Neural crest cell (in vitro differentiated cells): Measurements from ENCODE around the gene SLC39A11. TPM values are rescaled to one million over a fixed set of nuclear protein-coding genes. Genes with fewer than 3 reads are reported as not detected.
A peak's percentile ranks its signal among the peaks of the same experiment; 100 is the strongest.

Experiments used
- DNase-seq: peaks from one replicate; pipeline ENCODE4 v3.0.0; 2021; ENCODE audit warnings: low read depth, mixed read lengths, low spot score
- H3K27ac Mint-ChIP-seq: one replicate; pipeline ENCODE4 v1.8.0; 2021; ENCODE audit warnings: mild to moderate bottlenecking, mixed read lengths; ENCODE audit not compliant: unreplicated experiment
- H3K27me3 Mint-ChIP-seq: 2 replicates; pipeline ENCODE4 v1.8.0; 2021; ENCODE audit warnings: low read depth, mild to moderate bottlenecking, mixed read lengths
- H3K36me3 Mint-ChIP-seq: 2 replicates; pipeline ENCODE4 v1.8.0; 2021; ENCODE audit warnings: low read depth, mild to moderate bottlenecking, mixed read lengths
- H3K4me1 Mint-ChIP-seq: 2 replicates; pipeline ENCODE4 v1.8.0; 2021; ENCODE audit warnings: mixed read lengths
- H3K4me3 Mint-ChIP-seq: one replicate; pipeline ENCODE4 v1.8.0; 2021; ENCODE audit warnings: mild to moderate bottlenecking, mixed read lengths
- H3K9me3 Mint-ChIP-seq: 2 replicates; pipeline ENCODE4 v1.8.0; 2021; ENCODE audit warnings: mixed read lengths
- total RNA-seq: library from RNA; stranded (reverse); gene quantifications from 2 replicates; pipeline ENCODE4 v1.2.1, GENCODE V29; 2021
- TF ChIP-seq, protein P1 (sequence below): fragments of 200-600 bp; sonication (generic); conservative IDR thresholded peaks from 2 replicates; pipeline ENCODE4 v1.5.0; 2021; ENCODE audit warnings: antibody characterized with exemption, mild to moderate bottlenecking

Gene SLC39A11
- total RNA-seq, 1 donor from 2014 or later, result 11.3 TPM

DNA sequence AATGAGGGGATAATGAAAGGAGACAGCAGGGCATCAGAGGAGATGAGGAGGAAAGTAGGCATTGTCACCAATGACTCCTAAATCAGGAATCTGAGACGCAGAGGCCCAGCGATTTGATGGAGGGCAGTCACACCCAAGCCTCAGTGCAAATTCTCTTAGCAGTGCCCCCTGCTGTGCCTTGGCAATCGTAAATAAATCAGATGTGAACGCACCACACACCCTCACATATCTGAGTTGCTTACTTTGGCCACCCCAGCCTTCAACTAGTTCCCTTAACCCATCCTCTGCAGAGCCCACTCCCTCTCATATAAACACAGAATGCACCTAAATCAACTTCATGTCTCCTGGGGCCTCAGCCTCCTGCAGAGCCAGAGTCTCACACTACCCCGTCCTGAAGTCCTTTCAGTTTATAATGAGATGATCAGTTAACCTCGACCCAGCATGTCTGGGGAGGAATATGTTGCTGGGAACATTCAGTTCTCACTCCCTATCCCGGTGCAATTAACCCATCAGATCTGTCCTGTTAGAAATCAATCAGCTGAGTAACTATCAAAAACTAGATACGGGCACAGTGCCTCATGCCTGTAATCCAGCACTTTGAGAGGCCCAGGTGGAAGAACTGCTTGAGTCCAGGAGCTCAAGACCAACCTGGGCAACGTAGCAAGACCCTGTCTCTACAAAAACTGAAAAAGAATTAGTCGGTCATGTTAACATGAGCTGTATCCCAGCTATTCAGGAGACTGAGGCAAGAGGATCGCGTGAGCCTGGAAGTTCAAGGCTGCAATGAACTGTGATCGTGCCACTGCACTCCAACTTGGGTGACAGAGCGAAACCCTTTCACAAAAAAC, 78.4 kb downstream of the SLC39A11 start:
- peaks cover 4% of the 10 kb centered on the region for H3K9me3 Mint-ChIP-seq
- peak overlapping the region; percentile 95 for H3K27ac Mint-ChIP-seq
- H3K36me3 Mint-ChIP-seq, result no peaks in the 10 kb centered on the region
- peaks cover 5% of the 10 kb centered on the region for H3K4me1 Mint-ChIP-seq
- no peak overlapping the region for H3K4me3 Mint-ChIP-seq
- H3K27me3 Mint-ChIP-seq, result no peaks in the 10 kb centered on the region
- TF ChIP-seq, protein P1, sequence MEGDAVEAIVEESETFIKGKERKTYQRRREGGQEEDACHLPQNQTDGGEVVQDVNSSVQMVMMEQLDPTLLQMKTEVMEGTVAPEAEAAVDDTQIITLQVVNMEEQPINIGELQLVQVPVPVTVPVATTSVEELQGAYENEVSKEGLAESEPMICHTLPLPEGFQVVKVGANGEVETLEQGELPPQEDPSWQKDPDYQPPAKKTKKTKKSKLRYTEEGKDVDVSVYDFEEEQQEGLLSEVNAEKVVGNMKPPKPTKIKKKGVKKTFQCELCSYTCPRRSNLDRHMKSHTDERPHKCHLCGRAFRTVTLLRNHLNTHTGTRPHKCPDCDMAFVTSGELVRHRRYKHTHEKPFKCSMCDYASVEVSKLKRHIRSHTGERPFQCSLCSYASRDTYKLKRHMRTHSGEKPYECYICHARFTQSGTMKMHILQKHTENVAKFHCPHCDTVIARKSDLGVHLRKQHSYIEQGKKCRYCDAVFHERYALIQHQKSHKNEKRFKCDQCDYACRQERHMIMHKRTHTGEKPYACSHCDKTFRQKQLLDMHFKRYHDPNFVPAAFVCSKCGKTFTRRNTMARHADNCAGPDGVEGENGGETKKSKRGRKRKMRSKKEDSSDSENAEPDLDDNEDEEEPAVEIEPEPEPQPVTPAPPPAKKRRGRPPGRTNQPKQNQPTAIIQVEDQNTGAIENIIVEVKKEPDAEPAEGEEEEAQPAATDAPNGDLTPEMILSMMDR, result no peak
- no peak for DNase-seq

DNA sequence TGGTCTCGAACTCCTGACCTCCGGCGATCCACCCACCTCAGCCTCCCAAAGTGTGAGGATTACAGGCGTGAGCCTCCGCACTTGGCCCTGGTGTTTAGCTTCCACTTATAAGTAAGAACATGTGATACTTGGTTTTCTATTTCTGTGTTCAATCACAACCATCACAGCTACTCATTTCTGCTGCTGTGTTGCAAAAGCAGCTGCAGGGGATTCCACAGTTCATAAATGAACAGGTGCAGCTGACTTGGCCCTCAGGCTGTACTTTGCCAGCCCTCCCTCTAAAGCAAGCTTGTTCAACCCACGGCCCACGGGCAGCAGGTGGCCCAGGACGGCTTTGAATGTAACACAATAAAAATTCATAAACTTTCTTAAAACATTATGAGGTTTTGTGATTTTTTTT, 79.2 kb downstream of the SLC39A11 start:
- no peaks in the 10 kb centered on the region for H3K9me3 Mint-ChIP-seq

DNA sequence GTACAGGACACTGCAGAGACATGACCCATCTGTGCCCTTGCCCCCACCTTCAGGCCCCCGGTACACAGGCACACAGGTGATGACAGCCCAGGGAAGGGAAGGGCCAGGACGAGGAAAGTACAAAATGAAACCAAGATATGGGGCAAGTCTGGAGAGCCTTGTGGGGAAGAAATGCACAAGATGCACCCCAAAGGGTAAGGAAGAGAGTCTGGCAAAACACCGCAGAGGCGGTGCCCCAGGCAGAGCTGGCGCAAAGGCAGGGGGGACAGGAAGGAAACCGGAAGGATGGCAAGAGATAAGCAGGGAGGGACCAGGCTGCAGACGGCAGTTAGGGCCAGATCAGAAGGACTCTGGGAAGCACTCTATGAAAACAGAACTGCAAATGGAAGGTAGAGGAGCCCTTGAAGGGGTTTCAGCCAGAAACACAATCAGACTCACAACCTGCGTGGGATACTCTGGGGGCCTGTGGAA, 81.4 kb downstream of the SLC39A11 start:
- no peak for DNase-seq
- Mint-ChIP-seq H3K36me3 (no peaks in the 10 kb centered on the region), H3K4me1 (peaks cover 5% of the 10 kb centered on the region), H3K27ac (no peak overlapping the region), H3K4me3 (no peak overlapping the region), H3K9me3 (no peaks in the 10 kb centered on the region), H3K27me3 (no peaks in the 10 kb centered on the region)
- TF ChIP-seq, protein P1, result no peak

More for the DNA sequence above, 79.2 kb downstream of the SLC39A11 start:
- peak overlapping the region; percentile 95 for H3K27ac Mint-ChIP-seq
- H3K27me3 Mint-ChIP-seq, result no peaks in the 10 kb centered on the region
- TF ChIP-seq, protein P1, result no peak
- no peak overlapping the region for H3K4me3 Mint-ChIP-seq
- no peak for DNase-seq
- peaks cover 5% of the 10 kb centered on the region for H3K4me1 Mint-ChIP-seq
- H3K36me3 Mint-ChIP-seq, result no peaks in the 10 kb centered on the region

DNA sequence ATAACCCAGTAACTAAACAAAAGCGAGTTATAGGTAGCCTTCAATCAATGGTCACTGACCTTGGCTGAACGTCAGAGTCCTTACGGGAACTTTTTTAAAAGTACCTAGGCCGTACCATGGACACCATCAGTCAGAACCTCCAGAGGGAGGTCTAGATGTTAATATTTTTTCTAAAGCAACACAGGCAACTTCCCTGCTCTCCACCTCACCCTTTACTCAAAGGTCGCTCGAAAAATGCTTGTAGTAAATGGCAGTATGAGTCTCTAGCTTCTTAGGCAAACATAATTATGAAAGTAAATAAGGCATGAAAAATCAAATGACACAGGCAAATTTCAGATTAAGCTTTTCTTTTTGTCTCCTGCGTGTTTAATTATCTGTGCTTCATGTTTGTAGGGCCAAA, 82.1 kb downstream of the SLC39A11 start:
- H3K9me3 Mint-ChIP-seq, result no peaks in the 10 kb centered on the region
- H3K4me1 Mint-ChIP-seq, result peaks cover 5% of the 10 kb centered on the region
- no peak overlapping the region for H3K27ac Mint-ChIP-seq
- no peaks in the 10 kb centered on the region for H3K27me3 Mint-ChIP-seq
- no peak for DNase-seq
- TF ChIP-seq, protein P1, result no peak
- no peaks in the 10 kb centered on the region for H3K36me3 Mint-ChIP-seq
- H3K4me3 Mint-ChIP-seq, result no peak overlapping the region

DNA sequence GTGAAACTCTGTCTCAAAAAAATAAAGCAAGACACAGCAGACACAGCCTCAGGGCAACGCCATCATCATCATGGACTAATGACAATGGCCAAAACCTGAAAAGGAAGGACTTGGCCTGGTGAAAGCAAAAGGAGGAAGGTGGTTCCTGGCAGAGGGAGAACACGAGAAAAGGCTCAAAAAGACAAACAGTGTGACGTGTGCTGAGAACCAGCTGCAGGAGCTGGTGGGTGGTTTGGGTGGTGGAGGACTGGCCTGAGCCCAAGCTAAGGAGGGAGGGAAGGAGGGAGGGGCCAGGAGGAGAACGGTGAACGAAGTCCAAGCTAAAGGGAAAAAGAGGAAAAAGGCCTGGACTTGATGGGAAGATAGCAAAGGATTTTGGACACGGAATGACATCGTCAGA, 85.1 kb downstream of the SLC39A11 start:
- Mint-ChIP-seq H3K27me3 (no peaks in the 10 kb centered on the region), H3K4me1 (peaks cover 5% of the 10 kb centered on the region), H3K4me3 (no peak overlapping the region), H3K27ac (no peak overlapping the region), H3K9me3 (no peaks in the 10 kb centered on the region), H3K36me3 (no peaks in the 10 kb centered on the region)
- TF ChIP-seq, protein P1, result no peak
- DNase-seq, result no peak
